ENCODE results near the gene RET. TPM values are rescaled to one million over a fixed set of nuclear protein-coding genes. Genes with fewer than 3 reads are reported as not detected.

Gene RET
- total RNA-seq, 1 experiment from 2014 or later = 68.0 TPM

- CTCF ChIA-PET = no interaction called here
- POLR2A ChIA-PET (ENCODE audit: low non-redundant PET) = no interaction called here
- Histone ChIP-seq H3K9me3 (ENCODE audit: low read depth, low read length, poor library complexity, severe bottlenecking) (peaks cover 29% of the 10 kb centered on the region), H3K27ac (ENCODE audit: low read depth, low read length, poor library complexity, severe bottlenecking) (no peak overlapping the region), H3K4me3 (ENCODE audit: low read depth, low read length, poor library complexity, severe bottlenecking) (no peak overlapping the region), H3K27me3 (replicated peaks; ENCODE audit: insufficient read depth, low read depth, low read length, poor library complexity) (no peaks in the 10 kb centered on the region), H3K36me3 (ENCODE audit: insufficient read depth, low read length, poor library complexity, severe bottlenecking) (no peaks in the 10 kb centered on the region), H3K4me1 (ENCODE audit: insufficient read depth, low read length, poor library complexity, severe bottlenecking) (peaks cover 5% of the 10 kb centered on the region)
- BruUV-seq (replicated peaks) = no TSS peak
- no peak for TF ChIP-seq EZH2 (IDR thresholded peaks at IDR 0.05; ENCODE audit: borderline replicate concordance, low read depth, low read length, poor library complexity, severe bottlenecking)
- TF ChIP-seq CTCF (conservative IDR thresholded peaks at IDR 0.05; ENCODE audit: low read depth, low read length) = no peak
- no peak for DNase-seq (ENCODE audit: low spot score)
- intact Hi-C loops (cut with micrococcal nuclease; ENCODE audit: unreplicated experiment) = no loop called here
Measured at GRCh38 chr10:43036481-43037428, 40.1 kb upstream of the RET start.

GRCh38 chr10:43037440-43037839 is 39.4 kb upstream of the RET start:
- no peak for DNase-seq (ENCODE audit: low spot score)
- CTCF ChIA-PET = no interaction called here
- Histone ChIP-seq H3K36me3 (ENCODE audit: insufficient read depth, low read length, poor library complexity, severe bottlenecking) (no peaks in the 10 kb centered on the region), H3K4me3 (ENCODE audit: low read depth, low read length, poor library complexity, severe bottlenecking) (no peak overlapping the region), H3K27me3 (replicated peaks; ENCODE audit: insufficient read depth, low read depth, low read length, poor library complexity) (no peaks in the 10 kb centered on the region), H3K27ac (ENCODE audit: low read depth, low read length, poor library complexity, severe bottlenecking) (no peak overlapping the region), H3K9me3 (ENCODE audit: low read depth, low read length, poor library complexity, severe bottlenecking) (peaks cover 22% of the 10 kb centered on the region), H3K4me1 (ENCODE audit: insufficient read depth, low read length, poor library complexity, severe bottlenecking) (peaks cover 9% of the 10 kb centered on the region)
- BruUV-seq (replicated peaks) = no TSS peak
- POLR2A ChIA-PET (ENCODE audit: low non-redundant PET) = no interaction called here
- intact Hi-C loops (cut with micrococcal nuclease; ENCODE audit: unreplicated experiment) = no loop called here
- TF ChIP-seq CTCF (conservative IDR thresholded peaks at IDR 0.05; ENCODE audit: low read depth, low read length) = no peak
- no peak for TF ChIP-seq EZH2 (IDR thresholded peaks at IDR 0.05; ENCODE audit: borderline replicate concordance, low read depth, low read length, poor library complexity, severe bottlenecking)

- BruUV-seq (replicated peaks) = no TSS peak
- POLR2A ChIA-PET (ENCODE audit: low non-redundant PET) = no interaction called here
- CTCF ChIA-PET = no interaction called here
- intact Hi-C loops (cut with micrococcal nuclease; ENCODE audit: unreplicated experiment) = no loop called here
- no peak for DNase-seq (ENCODE audit: low spot score)
- no peaks in the 10 kb centered on the region for H3K36me3 ChIP-seq (ENCODE audit: insufficient read depth, low read length, poor library complexity, severe bottlenecking)
- no peak overlapping the region for H3K4me3 ChIP-seq (ENCODE audit: low read depth, low read length, poor library complexity, severe bottlenecking)
- TF ChIP-seq EZH2 (IDR thresholded peaks at IDR 0.05; ENCODE audit: borderline replicate concordance, low read depth, low read length, poor library complexity, severe bottlenecking) = no peak
- no peak for TF ChIP-seq CTCF (conservative IDR thresholded peaks at IDR 0.05; ENCODE audit: low read depth, low read length)
- H3K9me3 ChIP-seq (ENCODE audit: low read depth, low read length, poor library complexity, severe bottlenecking) = peaks cover 15% of the 10 kb centered on the region
- H3K4me1 ChIP-seq (ENCODE audit: insufficient read depth, low read length, poor library complexity, severe bottlenecking) = peaks cover 16% of the 10 kb centered on the region
- H3K27me3 ChIP-seq (replicated peaks; ENCODE audit: insufficient read depth, low read depth, low read length, poor library complexity) = no peaks in the 10 kb centered on the region
- H3K27ac ChIP-seq (ENCODE audit: low read depth, low read length, poor library complexity, severe bottlenecking) = no peak overlapping the region
Measured at GRCh38 chr10:43037942-43038782, 38.7 kb upstream of the RET start.
